ENCODE data around the gene HOMEZ.
A peak's percentile ranks its signal among the peaks of the same experiment; 100 is the strongest.
"Not testable (repeated sequence)": the region's sequence is repeated elsewhere in the genome, so short reads cannot be mapped to it uniquely, and the experiment has no call there.

HOMEZ gene

GRCh38 chr14:23281247-23281646 is 4.7 kb downstream of the HOMEZ start:
- no peak for DNase-seq (ENCODE audit: low spot score)

- not testable (repeated sequence) for DNase-seq (ENCODE audit: low spot score)
Observed at GRCh38 chr14:23277928-23278327, 8.0 kb downstream of the HOMEZ start.

GRCh38 chr14:23277189-23277588 is 8.7 kb downstream of the HOMEZ start:
- no peak for DNase-seq (ENCODE audit: low spot score)

- DNase-seq (ENCODE audit: low spot score), result no peak
Observed at GRCh38 chr14:23275412-23275811, 10.5 kb downstream of the HOMEZ start.

DNA sequence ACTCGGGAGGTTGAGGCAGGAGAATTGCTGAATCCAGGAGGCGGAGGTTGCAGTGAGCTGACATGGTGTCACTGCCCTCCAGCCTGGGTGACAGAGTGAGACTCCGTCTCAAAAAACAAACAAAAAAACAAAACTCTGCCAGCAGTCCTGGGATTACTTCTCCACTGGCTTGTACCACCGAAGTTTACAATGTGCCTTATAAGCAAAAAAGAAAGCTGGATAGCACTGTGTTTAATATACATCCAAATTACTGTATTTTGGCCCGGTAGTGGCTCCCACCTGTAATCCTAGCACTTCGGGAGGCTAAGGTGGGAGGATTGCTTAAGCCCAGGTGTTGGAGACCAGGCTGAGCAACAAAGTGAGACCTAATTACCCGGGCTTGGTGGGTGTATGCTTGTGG is 16.7 kb downstream of the HOMEZ start:
- DNase-seq (ENCODE audit: low spot score), result no peak

DNA sequence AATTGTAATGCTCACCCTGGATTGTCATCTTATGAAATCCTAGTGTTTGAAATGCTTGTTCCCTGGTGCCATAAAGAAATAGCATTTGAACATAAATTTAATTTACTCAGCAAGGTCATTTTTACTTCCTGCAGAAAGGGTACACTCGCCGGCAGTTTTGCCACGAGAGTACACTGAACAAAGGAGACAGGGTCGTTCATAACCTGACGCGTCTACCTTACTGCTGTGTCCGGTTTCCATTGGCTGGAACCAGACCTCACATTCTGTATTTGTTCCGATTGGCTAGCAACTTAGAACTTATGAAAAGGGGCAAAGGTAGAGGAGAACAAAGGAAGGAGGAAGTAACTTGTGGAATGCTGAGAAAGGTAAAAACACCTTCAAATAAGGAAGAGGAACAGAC is 25.1 kb downstream of the HOMEZ start:
- DNase-seq (ENCODE audit: low spot score), result not testable (repeated sequence)

DNA sequence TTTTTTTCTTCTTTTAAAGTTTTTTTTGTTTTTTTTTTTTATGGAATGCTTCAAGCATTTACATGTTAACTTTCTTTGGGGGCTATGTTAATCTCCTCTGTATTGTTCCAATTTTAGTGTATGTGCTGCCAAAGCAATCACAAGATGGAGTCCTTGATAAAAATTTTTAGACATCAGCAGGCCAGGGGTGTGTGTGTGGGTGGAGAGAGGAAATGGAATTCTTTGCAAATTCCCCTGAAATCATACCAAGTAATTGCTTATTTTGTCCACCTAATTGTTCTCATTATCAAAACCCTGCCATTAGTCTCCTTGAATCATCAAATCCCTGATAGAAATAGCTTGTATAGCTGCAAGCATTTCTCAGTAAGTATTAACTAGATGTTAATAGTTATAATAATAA is 26.5 kb downstream of the HOMEZ start:
- DNase-seq (ENCODE audit: low spot score), result no peak

DNA sequence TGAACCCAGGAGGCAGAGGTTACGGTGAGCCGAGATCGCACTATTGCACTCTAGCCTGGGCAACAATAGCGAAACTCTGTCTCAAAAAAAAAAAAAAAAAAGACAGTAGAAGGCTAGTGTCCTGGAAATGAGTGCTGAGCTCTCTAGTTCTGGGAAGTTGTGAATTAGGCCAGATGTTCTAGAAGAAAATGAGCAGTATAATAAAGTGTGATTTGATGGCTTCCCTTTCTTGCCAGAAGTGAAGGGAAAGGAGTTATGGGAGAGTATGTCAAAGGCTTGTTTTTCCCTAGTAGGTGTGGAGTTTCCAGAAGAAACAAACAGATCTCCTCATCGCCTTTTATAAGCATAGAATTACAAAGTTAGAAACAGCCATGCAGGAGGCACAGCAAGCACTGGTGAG is 27.7 kb downstream of the HOMEZ start:
- DNase-seq (ENCODE audit: low spot score), result no peak

DNA sequence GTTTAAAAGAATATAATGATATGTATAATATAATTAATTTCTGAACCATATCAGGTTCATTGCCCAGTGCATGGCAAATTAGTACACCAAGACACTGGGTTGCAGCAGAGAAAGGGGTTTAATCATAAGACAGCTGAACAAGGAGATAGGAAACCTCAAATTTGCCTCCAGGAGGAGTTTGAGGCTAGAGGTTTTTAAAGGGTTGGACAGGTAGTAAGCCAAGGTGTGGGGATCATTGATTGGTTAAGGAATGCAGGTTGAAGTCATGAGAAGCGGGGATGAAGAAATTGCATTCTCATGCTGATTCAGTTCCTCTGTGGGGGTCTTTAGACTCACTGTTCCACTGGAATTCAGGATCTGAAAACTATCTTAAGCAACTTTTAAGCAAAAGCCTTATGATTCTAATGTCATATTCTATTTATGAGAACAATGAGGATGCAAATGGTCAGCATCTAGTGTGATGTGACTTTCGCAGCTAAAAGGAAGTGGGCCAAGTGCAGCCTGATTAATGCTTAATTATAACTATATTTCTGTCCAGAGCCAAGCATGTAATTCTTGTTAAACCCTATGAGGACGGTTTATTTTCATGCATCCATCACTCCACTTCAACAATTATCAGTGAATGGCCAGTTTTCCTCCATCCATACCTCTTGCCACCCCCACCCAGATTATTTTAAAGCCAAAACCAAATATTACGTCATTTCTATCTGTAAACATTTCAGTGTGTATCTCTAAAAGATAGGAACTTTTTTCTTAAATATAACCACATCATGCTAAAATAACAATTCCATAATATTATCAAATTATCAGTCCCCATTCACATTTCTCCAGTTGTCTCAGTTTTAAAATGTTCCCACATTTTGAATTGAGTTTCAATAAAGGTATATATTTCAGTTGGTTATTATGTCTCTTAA is 33.3 kb downstream of the HOMEZ start:
- DNase-seq (ENCODE audit: low spot score), result no peak

- no peak for DNase-seq (ENCODE audit: low spot score)
Observed at GRCh38 chr14:23252006-23252405, 33.9 kb downstream of the HOMEZ start.

- DNase-seq (ENCODE audit: low spot score), result no peak
Observed at GRCh38 chr14:23249824-23250223, 36.1 kb downstream of the HOMEZ start.

DNA sequence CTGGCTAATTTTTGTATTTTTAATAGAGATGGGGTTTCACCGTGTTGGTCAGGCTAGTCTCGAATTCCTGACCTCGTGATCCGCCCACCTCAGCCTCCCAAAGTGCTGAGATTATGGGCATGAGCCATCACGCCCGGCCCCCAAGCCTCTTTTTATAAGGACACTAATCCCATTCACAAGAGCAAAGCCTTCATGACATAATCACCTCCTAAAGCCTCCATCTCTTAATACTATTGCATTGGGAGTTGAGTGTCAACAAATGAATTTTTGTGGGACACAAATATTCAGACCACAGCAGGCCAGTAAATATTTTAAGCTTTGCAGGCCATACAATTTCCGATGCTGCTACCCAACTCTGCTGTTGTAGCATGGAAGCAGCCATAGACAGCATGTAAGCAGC is 37.3 kb downstream of the HOMEZ start:
- no peak for DNase-seq (ENCODE audit: low spot score)

- DNase-seq (ENCODE audit: low spot score), result no peak
Observed at GRCh38 chr14:23245282-23245681, 40.6 kb downstream of the HOMEZ start.

- no peak for DNase-seq (ENCODE audit: low spot score)
Observed at GRCh38 chr14:23243066-23243465, 42.9 kb downstream of the HOMEZ start.

DNA sequence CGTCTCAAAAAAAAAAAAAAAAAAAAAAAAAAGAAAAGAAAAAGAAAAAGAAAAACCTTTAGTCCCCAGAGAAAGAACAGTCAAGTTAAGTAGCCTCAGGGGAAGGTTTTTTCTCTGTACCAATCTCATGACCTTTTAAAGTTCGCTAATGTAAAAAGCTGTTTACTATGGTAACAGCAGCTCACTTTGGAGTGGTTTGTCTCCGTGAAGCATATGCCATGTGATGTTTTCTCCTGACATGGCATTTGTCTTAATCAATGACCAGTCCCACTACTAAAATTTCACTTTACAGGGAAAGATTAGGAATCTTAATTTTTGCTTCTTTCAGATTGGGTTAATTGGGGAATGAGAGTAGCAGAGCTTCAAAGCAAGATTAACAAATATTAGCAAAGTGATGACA is 43.9 kb downstream of the HOMEZ start:
- DNase-seq (ENCODE audit: low spot score), result no peak

DNA sequence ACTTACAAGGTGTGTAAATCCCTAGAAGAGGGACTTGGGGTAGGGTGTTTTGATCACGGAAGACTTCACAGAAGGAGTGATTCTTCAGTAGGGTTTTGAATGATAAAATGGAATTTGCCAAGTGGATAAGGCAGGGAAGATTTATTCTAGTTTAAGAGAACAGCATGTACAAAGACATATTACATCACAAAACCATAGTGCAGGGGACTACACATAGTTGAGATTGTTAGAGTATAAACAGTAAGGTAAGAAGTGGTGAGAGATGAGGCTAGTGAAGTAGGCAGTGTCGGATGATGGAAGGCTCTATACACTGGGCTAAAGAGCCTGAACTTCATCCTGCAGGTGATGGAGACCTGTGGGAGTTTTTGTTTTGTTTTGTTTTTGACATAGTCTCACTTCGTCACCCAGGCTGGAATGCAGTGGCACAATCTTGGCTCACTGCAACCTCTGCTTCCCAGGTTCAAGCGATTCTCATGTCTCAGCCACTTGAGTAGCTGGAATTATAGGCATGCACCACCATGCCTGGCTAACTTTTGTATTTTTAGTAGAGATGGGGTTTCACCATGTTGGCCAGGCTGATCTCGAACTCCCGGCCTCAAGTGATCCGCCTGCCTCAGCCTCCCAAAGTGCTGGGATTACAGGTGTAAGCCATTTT is 44.7 kb downstream of the HOMEZ start:
- DNase-seq (ENCODE audit: low spot score), result not testable (repeated sequence)

DNA sequence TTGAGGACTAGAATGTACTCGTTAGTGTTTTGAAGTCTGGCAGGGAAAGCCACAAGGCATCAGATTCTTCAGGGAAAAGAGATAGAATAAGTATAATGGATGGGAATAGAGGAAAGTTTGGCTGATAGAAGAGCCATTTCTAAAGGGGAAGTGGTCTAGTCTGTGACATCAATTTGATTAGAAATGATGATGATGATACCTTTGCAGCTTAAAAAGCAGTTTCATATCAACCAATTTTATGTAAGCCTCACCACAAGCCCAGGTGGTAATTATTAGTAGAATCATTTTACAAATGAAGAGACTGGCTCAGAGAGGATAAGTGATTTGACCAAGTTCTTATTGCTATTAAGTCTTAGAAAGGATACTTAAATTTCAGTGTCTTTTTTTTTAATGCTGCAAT is 45.3 kb downstream of the HOMEZ start:
- DNase-seq (ENCODE audit: low spot score), result no peak

GRCh38 chr14:23237772-23238594 is 47.9 kb downstream of the HOMEZ start, which contains the start of gene RNF212B:
Gene RNF212B (plus strand): TSS chr14:23237936. CDS start chr14:23240346, 2,410 bp downstream.
- DNase-seq (ENCODE audit: low spot score), result peak; percentile 50

GRCh38 chr14:23232241-23232808 is 53.6 kb downstream of the HOMEZ start:
- not testable (repeated sequence) for DNase-seq (ENCODE audit: low spot score)

DNA sequence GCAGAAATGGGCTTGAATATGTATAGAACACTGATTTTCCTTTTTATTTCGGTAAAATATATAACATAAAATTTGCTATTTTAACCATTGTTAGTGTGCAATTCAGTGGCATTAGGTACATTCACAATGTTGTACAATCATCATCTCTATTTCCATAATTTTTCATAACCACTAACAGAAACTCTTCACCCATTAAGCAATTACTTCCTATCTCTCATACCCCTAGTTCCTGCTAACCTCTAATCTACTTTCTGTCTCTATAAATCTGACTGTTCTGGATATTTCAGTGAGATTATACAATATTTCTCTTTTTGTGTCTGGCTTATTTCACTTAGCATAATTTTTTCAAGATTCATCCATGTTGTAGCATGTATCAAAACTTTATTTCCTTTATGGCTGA is 57.1 kb downstream of the HOMEZ start:
- no peak for DNase-seq (ENCODE audit: low spot score)

- no peak for DNase-seq (ENCODE audit: low spot score)
Observed at GRCh38 chr14:23227566-23227965, 58.4 kb downstream of the HOMEZ start.

DNA sequence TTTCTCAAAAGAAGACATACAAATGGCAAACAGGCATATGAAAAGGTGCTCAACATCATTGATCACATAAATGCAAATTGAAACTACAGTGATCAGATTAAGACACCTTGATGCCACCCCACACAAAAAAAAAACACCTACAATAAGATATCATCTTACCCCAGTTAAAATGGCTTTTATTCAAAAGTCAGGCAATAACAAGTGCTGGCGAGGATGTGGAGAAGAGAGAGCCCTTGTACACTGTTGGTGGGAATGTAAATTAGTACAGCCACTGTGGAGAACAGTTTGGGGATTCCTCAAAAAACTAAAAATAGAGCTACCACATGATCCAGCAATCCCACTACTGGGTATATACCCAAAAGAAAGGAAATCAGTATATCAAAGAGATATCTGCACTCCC is 61.0 kb downstream of the HOMEZ start:
- not testable (repeated sequence) for DNase-seq (ENCODE audit: low spot score)
